Measurements from ENCODE around the gene MMP13.

Gene MMP13

GRCh38 chr11:102932678-102933077 is 22.9 kb downstream of the MMP13 start:
- H3K36me3 ChIP-seq (replicated peaks; ENCODE audit: low read depth, low read length) = no peaks in the 10 kb centered on the region
- no peaks in the 10 kb centered on the region for H3K79me2 ChIP-seq (ENCODE audit: low read length)

GRCh38 chr11:102930451-102930850 is 25.1 kb downstream of the MMP13 start:
- no peak overlapping the region for H2AFZ ChIP-seq (ENCODE audit: low read depth, low read length)
- no peak overlapping the region for H3K4me2 ChIP-seq (ENCODE audit: low read length)
- no peak overlapping the region for H3K27ac ChIP-seq (ENCODE audit: low read length)
- H4K20me1 ChIP-seq (ENCODE audit: insufficient read depth, low read length) = no peaks in the 10 kb centered on the region
- H3K79me2 ChIP-seq (ENCODE audit: low read length) = no peaks in the 10 kb centered on the region
- peaks cover 9% of the 10 kb centered on the region for H3K4me1 ChIP-seq (ENCODE audit: low read length)
- H3K9ac ChIP-seq (ENCODE audit: low read length) = no peak overlapping the region
- TF ChIP-seq CTCF (IDR thresholded peaks at IDR 0.05; ENCODE audit: low read depth, low read length) (no peak), EZH2phosphoT487 (IDR thresholded peaks at IDR 0.05; ENCODE audit: low read depth) (no peak)
- no peaks in the 10 kb centered on the region for H3K36me3 ChIP-seq (replicated peaks; ENCODE audit: low read depth, low read length)
- H3K4me3 ChIP-seq (ENCODE audit: low read length) = no peak overlapping the region
- 0 out of 2 replicates have a peak, but pooled peaks cover 3% of the 10 kb centered on the region for H3K27me3 ChIP-seq (ENCODE audit: low read depth, low read length)
- no peaks in the 10 kb centered on the region for H3K9me3 ChIP-seq (ENCODE audit: insufficient read depth, low read length)

More at GRCh38 chr11:102932678-102933077, 22.9 kb downstream of the MMP13 start:
- Histone ChIP-seq H3K9me3 (ENCODE audit: insufficient read depth, low read length) (no peaks in the 10 kb centered on the region), H3K4me2 (ENCODE audit: low read length) (no peak overlapping the region), H3K27me3 (ENCODE audit: low read depth, low read length) (0 out of 2 replicates have a peak, but pooled peaks cover 3% of the 10 kb centered on the region), H3K4me1 (ENCODE audit: low read length) (peaks cover 9% of the 10 kb centered on the region), H3K27ac (ENCODE audit: low read length) (no peak overlapping the region), H3K9ac (ENCODE audit: low read length) (no peak overlapping the region), H4K20me1 (ENCODE audit: insufficient read depth, low read length) (no peaks in the 10 kb centered on the region), H2AFZ (ENCODE audit: low read depth, low read length) (no peak overlapping the region), H3K4me3 (ENCODE audit: low read length) (no peak overlapping the region)
- TF ChIP-seq CTCF (IDR thresholded peaks at IDR 0.05; ENCODE audit: low read depth, low read length) = no peak
- no peak for TF ChIP-seq EZH2phosphoT487 (IDR thresholded peaks at IDR 0.05; ENCODE audit: low read depth)

- no peaks in the 10 kb centered on the region for H4K20me1 ChIP-seq (ENCODE audit: insufficient read depth, low read length)
- H3K4me1 ChIP-seq (ENCODE audit: low read length) = peaks cover 13% of the 10 kb centered on the region
- H3K9ac ChIP-seq (ENCODE audit: low read length) = no peak overlapping the region
- no peaks in the 10 kb centered on the region for H3K36me3 ChIP-seq (replicated peaks; ENCODE audit: low read depth, low read length)
- H2AFZ ChIP-seq (ENCODE audit: low read depth, low read length) = no peak overlapping the region
- no peaks in the 10 kb centered on the region for H3K9me3 ChIP-seq (ENCODE audit: insufficient read depth, low read length)
- no peak overlapping the region for H3K4me2 ChIP-seq (ENCODE audit: low read length)
- TF ChIP-seq EZH2phosphoT487 (IDR thresholded peaks at IDR 0.05; ENCODE audit: low read depth) (no peak), CTCF (IDR thresholded peaks at IDR 0.05; ENCODE audit: low read depth, low read length) (no peak)
- H3K4me3 ChIP-seq (ENCODE audit: low read length) = no peak overlapping the region
- no peaks in the 10 kb centered on the region for H3K79me2 ChIP-seq (ENCODE audit: low read length)
- 0 out of 2 replicates have a peak, but pooled peaks cover 3% of the 10 kb centered on the region for H3K27me3 ChIP-seq (ENCODE audit: low read depth, low read length)
- H3K27ac ChIP-seq (ENCODE audit: low read length) = no peak overlapping the region
Observed at GRCh38 chr11:102929972-102930371, 25.6 kb downstream of the MMP13 start.

- no peak overlapping the region for H3K27ac ChIP-seq (ENCODE audit: low read length)
- H3K79me2 ChIP-seq (ENCODE audit: low read length) = no peaks in the 10 kb centered on the region
- H3K9ac ChIP-seq (ENCODE audit: low read length) = no peak overlapping the region
- H4K20me1 ChIP-seq (ENCODE audit: insufficient read depth, low read length) = no peaks in the 10 kb centered on the region
- no peak for TF ChIP-seq EZH2phosphoT487 (IDR thresholded peaks at IDR 0.05; ENCODE audit: low read depth)
- no peak for TF ChIP-seq CTCF (IDR thresholded peaks at IDR 0.05; ENCODE audit: low read depth, low read length)
- no peaks in the 10 kb centered on the region for H3K36me3 ChIP-seq (replicated peaks; ENCODE audit: low read depth, low read length)
- H3K9me3 ChIP-seq (ENCODE audit: insufficient read depth, low read length) = no peaks in the 10 kb centered on the region
- H3K4me1 ChIP-seq (ENCODE audit: low read length) = peaks cover 18% of the 10 kb centered on the region
- H2AFZ ChIP-seq (ENCODE audit: low read depth, low read length) = no peak overlapping the region
- H3K27me3 ChIP-seq (ENCODE audit: low read depth, low read length) = 0 out of 2 replicates have a peak, but pooled peaks cover 3% of the 10 kb centered on the region
- no peak overlapping the region for H3K4me3 ChIP-seq (ENCODE audit: low read length)
- H3K4me2 ChIP-seq (ENCODE audit: low read length) = no peak overlapping the region
Observed at GRCh38 chr11:102929166-102929565, 26.4 kb downstream of the MMP13 start.

All from OCI-LY3 (cell line).